Heart left ventricle (tissue), 16 donors: Measurements from ENCODE around the gene C1orf105. TPM values are rescaled to one million over a fixed set of nuclear protein-coding genes. Genes with fewer than 3 reads are reported as not detected.

ENCODE experiments used
- ATAC-seq, 4 donors: fragments of 200-7000 bp; cut with Tn5 transposase; one replicate each; pipeline ENCODE4 v1.9.1; 2020 to 2022; ENCODE audit warnings: moderate library complexity in 4 of 4, mild to moderate bottlenecking in 3 of 4, moderate number of reproducible peaks in 1 of 4
- DNase-seq, 5 donors: peaks; one replicate each; pipeline ENCODE4 v3.0.0-alpha.2; 2020
- H3K27ac ChIP-seq, 12 donors: fragments of 200-600 bp; sonication (generic) in 4 of 12; one replicate each; pipeline versions ENCODE4 v1.5.0 to v1.8.0; 2016 to 2022; ENCODE audit warnings: mild to moderate bottlenecking in 2 of 12
- H3K27me3 ChIP-seq, 9 donors: fragments of 200-600 bp; sonication (generic) in 2 of 9; one replicate each; pipeline versions ENCODE4 v1.5.1 to v1.8.0; 2016 to 2022; ENCODE audit warnings: mild to moderate bottlenecking in 3 of 9
- H3K36me3 ChIP-seq, 9 donors: fragments of 200-600 bp; sonication (generic) in 2 of 9; one replicate each; pipeline versions ENCODE4 v1.5.0 to v1.8.0; 2018 to 2022; ENCODE audit warnings: mild to moderate bottlenecking in 2 of 9
- H3K4me1 ChIP-seq, 12 donors: fragments of 200-600 bp; sonication (generic) in 4 of 12; one replicate each; pipeline versions ENCODE4 v1.5.0 to v1.8.0; 2016 to 2022; ENCODE audit warnings: mild to moderate bottlenecking in 3 of 12
- H3K4me3 ChIP-seq, 12 donors: fragments of 200-600 bp; sonication (generic) in 4 of 12; one replicate each; pipeline versions ENCODE4 v1.5.0 to v1.8.0; 2017 to 2022; ENCODE audit warnings: mild to moderate bottlenecking in 9 of 12, moderate library complexity in 4 of 12
- H3K9me3 ChIP-seq, 12 donors: fragments of 200-600 bp; sonication (generic) in 4 of 12; one replicate each; pipeline versions ENCODE4 v1.5.0 to v1.8.0; 2016 to 2022; ENCODE audit warnings: mild to moderate bottlenecking in 1 of 12
- CTCF ChIP-seq, 12 donors: fragments of 200-600 bp; sonication (generic) in 4 of 12; IDR thresholded peaks; one replicate each; pipeline versions ENCODE4 v1.5.0 to v1.8.0; 2018 to 2022; ENCODE audit warnings: antibody characterized with exemption in 12 of 12, mild to moderate bottlenecking in 5 of 12
- POLR2A ChIP-seq, 2 donors: fragments of 450-650 bp; IDR thresholded peaks; one replicate each; pipeline ENCODE4 v1.6.1; 2017; ENCODE audit warnings: antibody characterized with exemption in 2 of 2, mild to moderate bottlenecking in 2 of 2, moderate library complexity in 2 of 2
- WGBS, 4 donors: extraction: QIAGEN DNeasy Blood & Tissue Kit in 2 of 4; methylation state at CpG; one replicate each; pipeline versions ENCODE4 v1.1.5 to v1.1.7; 2013 to 2018; 5-methylcytosine and 5-hydroxymethylcytosine counted together
- intact Hi-C, 10 donors: fragments of 100-400 bp; cut with DNase I; formaldehyde crosslinking; loops; one replicate each; pipeline versions ENCODE4 v1.11.1 to v1.14.2; 2022
- polyA plus RNA-seq, 2 donors: library from polyadenylated mRNA; stranded (reverse); fragments of 200-250 nt; gene quantifications; one replicate each; pipeline ENCODE4 v1.2.3, GENCODE V29; 2013
- total RNA-seq, 9 donors: library from RNA; depleted of rRNA in 2 of 9; stranded (reverse); fragments of >200 nt in 2 of 9; fragmentation: NEBNext Ultra II Directional in 3 of 9; extraction: Animal tissue kit (Norgen Biotek cat#: 25700) in 3 of 9; gene quantifications; one replicate each; pipeline versions ENCODE4 v1.1.0 to v1.2.4, GENCODE V29; 2016 to 2023
- donor health status: ischemic (EF 13 %, LVEDD 7.1; RV severe dilation, severe dysfunction).
- donor health status: healthy with polysubstance abuse.
- donor health status: DM: no; HTN: yes; CAD: no.
- donor health status: DM: no; HTN: no; CAD: no.
- donor health status: ischemic (EF 25% LVEDD 6.9; RV normal size, moderate dysfunction).
- donor health status: ischemic (EF 25% LVEDD 5.7; RV mildly dilated, moderate dysfunction).
- donor health status: healthy.
- donor health status: DM: yes; HTN: yes; CAD: no.
- donor health status: ischemic (EF 35%, LVEDD 5.7; RV mildly dilated, moderate dysfunction).
- donor health status: nonischemic (EF 11% LVEDD 7.7; RV severe dilation, severe dysfunction).
- donor health status: DM: yes; HTN: yes; CAD: no.
- donor health status: PGD.
- donor health status: ischemic (EF 29% LVEDD 5.4; RV normal size, mild dysfunction).
- donor health status: nonischemic (EF 23%, LVEDD 6.1; RV moderate dilation, normal function).

C1orf105 gene
- total and polyA plus RNA-seq, 11 donors: 1.2 to 39.8 (median 6.7) TPM

GRCh38 chr1:172376431-172376830 lies 44.1 kb upstream of the C1orf105 start:
- H3K27me3 ChIP-seq: no peaks in the 10 kb centered on the region
- DNase-seq (no peak), ATAC-seq (no peak)
- no peaks in the 10 kb centered on the region for H3K36me3 ChIP-seq
- H3K9me3 ChIP-seq: no peaks in the 10 kb centered on the region
- WGBS, 4 donors: 66 to 82% (median 73%) methylated on average over 2 of the region's 2 CpGs
- intact Hi-C loops: no loop called here
- peak overlapping the region in 1 of 12 donors; percentile 33 for H3K27ac ChIP-seq
- no peak for TF ChIP-seq POLR2A (IDR thresholded peaks at IDR 0.05)
- TF ChIP-seq CTCF (IDR thresholded peaks at IDR 0.05): no peak
- no peak overlapping the region for H3K4me3 ChIP-seq
- H3K4me1 ChIP-seq: peaks cover 0 to 21% (median 0%) of the 10 kb centered on the region in 12 donors

GRCh38 chr1:172377565-172377964 lies 42.9 kb upstream of the C1orf105 start:
- no peaks in the 10 kb centered on the region for H3K27me3 ChIP-seq
- TF ChIP-seq CTCF (IDR thresholded peaks at IDR 0.05) (no peak), POLR2A (IDR thresholded peaks at IDR 0.05) (no peak)
- H3K4me3 ChIP-seq: no peak overlapping the region
- H3K27ac ChIP-seq: no peak overlapping the region
- H3K4me1 ChIP-seq: peaks cover 0 to 22% (median 0%) of the 10 kb centered on the region in 12 donors
- H3K9me3 ChIP-seq: no peaks in the 10 kb centered on the region
- intact Hi-C loops: no loop called here
- no peak for DNase-seq
- ATAC-seq: no peak
- H3K36me3 ChIP-seq: no peaks in the 10 kb centered on the region

- Histone ChIP-seq H3K27ac (no peak overlapping the region), H3K4me3 (no peak overlapping the region), H3K4me1 (peaks cover 0 to 28% (median 3%) of the 10 kb centered on the region in 12 donors), H3K36me3 (no peaks in the 10 kb centered on the region), H3K27me3 (no peaks in the 10 kb centered on the region), H3K9me3 (no peaks in the 10 kb centered on the region)
- ATAC-seq (no peak), DNase-seq (no peak)
- TF ChIP-seq CTCF (IDR thresholded peaks at IDR 0.05): no peak
- 91 to 94% (median 93%) methylated on average over 1 of the region's 1 CpG for WGBS, 4 donors
- intact Hi-C loops: no loop called here
Measured at GRCh38 chr1:172378109-172378760, 42.2 kb upstream of the C1orf105 start.

- Histone ChIP-seq H3K9me3 (no peaks in the 10 kb centered on the region), H3K36me3 (no peaks in the 10 kb centered on the region), H3K27me3 (no peaks in the 10 kb centered on the region), H3K4me1 (peaks cover 0 to 34% (median 7%) of the 10 kb centered on the region in 12 donors), H3K27ac (peak overlapping the region in 1 of 12 donors; percentile 58), H3K4me3 (no peak overlapping the region)
- no peak for DNase-seq
- peak in 1 of 4 donors; percentile 50 for ATAC-seq
- 51 to 56% (median 54%) methylated on average over 6 of the region's 6 CpGs for WGBS, 4 donors
- TF ChIP-seq POLR2A (IDR thresholded peaks at IDR 0.05) (no peak), CTCF (IDR thresholded peaks at IDR 0.05) (no peak)
- intact Hi-C loops: no loop called here
Measured at GRCh38 chr1:172380441-172381244, 39.8 kb upstream of the C1orf105 start.
